DOHH2 (cell line): ENCODE results near the gene TSLP.

Experiments used
- EZH2phosphoT487 ChIP-seq: fragments of 200-600 bp; sonication (generic); IDR thresholded peaks from 2 replicates; pipeline ENCODE4 v1.6.1; 2017; ENCODE audit warnings: borderline replicate concordance, mild to moderate bottlenecking, antibody characterized with exemption, low read length, moderate library complexity, mixed read lengths
- TF ChIP-seq, protein P1 (sequence below): fragments of 200-600 bp; sonication (generic); IDR thresholded peaks from one replicate; pipeline ENCODE4 v1.5.1; 2014; ENCODE audit warnings: antibody characterized with exemption, mild to moderate bottlenecking, low read depth, low read length; ENCODE audit not compliant: poor library complexity, severe bottlenecking

DNA sequence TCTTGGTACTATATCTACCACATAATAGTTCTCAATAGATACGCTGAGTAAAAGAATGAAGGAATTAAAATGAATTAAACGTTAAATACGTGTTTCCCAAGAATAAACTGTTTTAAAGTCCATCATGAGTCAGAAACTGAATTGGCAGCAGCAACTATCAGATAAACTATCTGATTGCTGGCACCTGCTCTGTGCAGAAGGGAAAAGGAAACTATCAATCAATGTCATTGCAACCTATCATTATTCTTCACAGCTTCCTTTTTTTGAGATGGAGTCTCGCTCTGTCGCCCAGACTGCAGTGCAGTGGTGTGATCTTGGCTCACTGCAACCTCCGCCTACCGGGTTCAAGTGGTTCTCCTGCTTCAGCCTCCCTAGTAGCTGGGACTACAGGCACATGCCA is 11.8 kb downstream of the TSLP start:
- TF ChIP-seq, protein P1, sequence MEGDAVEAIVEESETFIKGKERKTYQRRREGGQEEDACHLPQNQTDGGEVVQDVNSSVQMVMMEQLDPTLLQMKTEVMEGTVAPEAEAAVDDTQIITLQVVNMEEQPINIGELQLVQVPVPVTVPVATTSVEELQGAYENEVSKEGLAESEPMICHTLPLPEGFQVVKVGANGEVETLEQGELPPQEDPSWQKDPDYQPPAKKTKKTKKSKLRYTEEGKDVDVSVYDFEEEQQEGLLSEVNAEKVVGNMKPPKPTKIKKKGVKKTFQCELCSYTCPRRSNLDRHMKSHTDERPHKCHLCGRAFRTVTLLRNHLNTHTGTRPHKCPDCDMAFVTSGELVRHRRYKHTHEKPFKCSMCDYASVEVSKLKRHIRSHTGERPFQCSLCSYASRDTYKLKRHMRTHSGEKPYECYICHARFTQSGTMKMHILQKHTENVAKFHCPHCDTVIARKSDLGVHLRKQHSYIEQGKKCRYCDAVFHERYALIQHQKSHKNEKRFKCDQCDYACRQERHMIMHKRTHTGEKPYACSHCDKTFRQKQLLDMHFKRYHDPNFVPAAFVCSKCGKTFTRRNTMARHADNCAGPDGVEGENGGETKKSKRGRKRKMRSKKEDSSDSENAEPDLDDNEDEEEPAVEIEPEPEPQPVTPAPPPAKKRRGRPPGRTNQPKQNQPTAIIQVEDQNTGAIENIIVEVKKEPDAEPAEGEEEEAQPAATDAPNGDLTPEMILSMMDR, result no peak
- TF ChIP-seq EZH2phosphoT487, result no peak
